Measurements from ENCODE around the gene RCCD1. TPM values are rescaled to one million over a fixed set of nuclear protein-coding genes. Genes with fewer than 3 reads are reported as not detected.

Gene RCCD1
- total RNA-seq, 2 donors from 2014 or later = 6.8 to 9.5 TPM

- peaks cover 29% of the 10 kb centered on the region for H3K36me3 ChIP-seq
Measured at GRCh38 chr15:90998737-90999136, 44.1 kb downstream of the RCCD1 start.

DNA sequence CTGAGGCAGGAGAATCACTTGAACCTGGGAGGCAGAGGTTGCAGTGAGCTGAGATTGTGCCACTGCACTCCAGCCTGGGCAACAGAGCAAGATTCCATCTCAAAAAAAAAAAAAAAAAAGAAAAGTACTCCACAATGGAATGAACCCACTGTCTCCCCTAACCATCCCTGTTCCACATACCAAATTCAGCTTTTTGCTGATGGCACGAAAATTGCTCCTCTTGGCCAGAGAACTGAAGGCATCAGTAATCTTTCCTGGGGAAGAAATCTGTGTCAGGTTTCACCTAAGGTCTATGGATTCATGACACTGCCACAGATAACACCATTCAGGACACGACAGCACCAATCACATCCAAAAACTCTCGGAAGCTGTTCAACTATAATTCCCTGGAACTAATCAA, 46.5 kb downstream of the RCCD1 start:
- no peak for DNase-seq (ENCODE audit: low spot score)
- no peaks in the 10 kb centered on the region for H3K4me1 ChIP-seq
- no peak for TF ChIP-seq CTCF (IDR thresholded peaks at IDR 0.05)
- H3K27me3 ChIP-seq = no peaks in the 10 kb centered on the region
- H3K4me3 ChIP-seq = no peak overlapping the region
- H3K36me3 ChIP-seq = peaks cover 53% of the 10 kb centered on the region
- H3K27ac ChIP-seq = no peak overlapping the region
- no peaks in the 10 kb centered on the region for H3K9me3 ChIP-seq

More at GRCh38 chr15:90998737-90999136, 44.1 kb downstream of the RCCD1 start:
- Histone ChIP-seq H3K4me1 (peaks cover 0 to 2% of the 10 kb centered on the region in 2 donors), H3K27me3 (no peaks in the 10 kb centered on the region), H3K9me3 (no peaks in the 10 kb centered on the region), H3K4me3 (no peak overlapping the region), H3K27ac (no peak overlapping the region)
- TF ChIP-seq CTCF (IDR thresholded peaks at IDR 0.05) = no peak
- DNase-seq (ENCODE audit: low spot score) = no peak

DNA sequence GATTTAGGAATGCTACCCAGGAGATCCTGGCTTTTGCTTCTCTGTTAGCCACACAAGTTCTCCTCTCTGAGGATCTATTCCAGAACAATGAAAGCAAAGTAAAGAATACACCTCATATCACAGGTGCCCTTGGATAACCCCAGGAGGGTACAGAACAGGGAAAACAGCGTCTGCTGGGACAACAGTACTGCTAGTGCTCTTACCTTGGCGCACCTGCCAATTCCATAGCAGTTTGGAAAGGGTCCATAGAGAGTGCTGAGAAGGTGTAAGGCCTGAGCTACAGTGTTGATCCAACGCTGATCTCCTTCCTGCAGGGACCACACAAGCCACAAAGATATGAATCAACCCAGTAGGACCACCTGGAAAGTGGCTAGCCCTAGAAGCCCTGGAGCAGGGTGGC, 52.6 kb downstream of the RCCD1 start:
- no peak overlapping the region for H3K27ac ChIP-seq
- H3K4me1 ChIP-seq = no peaks in the 10 kb centered on the region
- H3K27me3 ChIP-seq = no peaks in the 10 kb centered on the region
- no peak for TF ChIP-seq CTCF (IDR thresholded peaks at IDR 0.05)
- H3K4me3 ChIP-seq = no peak overlapping the region
- no peaks in the 10 kb centered on the region for H3K9me3 ChIP-seq
- no peak for DNase-seq (ENCODE audit: low spot score)
- peaks cover 73% of the 10 kb centered on the region for H3K36me3 ChIP-seq

Other genes with a start within 250 kb of the RCCD1 start
- gene BLM, start 237.5 kb upstream of the RCCD1 start, total RNA-seq = 10 to 100 TPM; 19.3 to 26.7 TPM
- gene FURIN, start 86.3 kb upstream of the RCCD1 start, total RNA-seq = 10 to 100 TPM; 57.1 to 82.8 TPM
- 10 to 100 TPM in 1 of 2 donors, 1 to 10 TPM in 1; 9.3 to 14.9 TPM for gene FES, start 70.4 kb upstream of the RCCD1 start, total RNA-seq
- 10 to 100 TPM; 41.7 to 42.3 TPM for gene MAN2A2, start 51.6 kb upstream of the RCCD1 start, total RNA-seq
- 10 to 100 TPM; 14.9 to 17.9 TPM for gene HDDC3, start 22.3 kb upstream of the RCCD1 start, total RNA-seq
- gene UNC45A, start 19.6 kb upstream of the RCCD1 start, total RNA-seq = 10 to 100 TPM; 17.4 to 19.0 TPM
- gene PRC1, start 39.7 kb downstream of the RCCD1 start, total RNA-seq = 10 to 100 TPM in 1 of 2 donors, 1 to 10 TPM in 1; 4.8 to 12.9 TPM
- gene VPS33B, start 67.7 kb downstream of the RCCD1 start, total RNA-seq = 1 to 10 TPM; 5.8 to 6.1 TPM
- under 1 TPM; 0.24 to 0.56 TPM for gene SV2B, start 145.4 kb downstream of the RCCD1 start, total RNA-seq

Measured in right atrium auricular region (tissue), 2 donors.